ENCODE measurements around the gene STX10. TPM values are rescaled to one million over a fixed set of nuclear protein-coding genes. Genes with fewer than 3 reads are reported as not detected.

The STX10 gene, protein sequence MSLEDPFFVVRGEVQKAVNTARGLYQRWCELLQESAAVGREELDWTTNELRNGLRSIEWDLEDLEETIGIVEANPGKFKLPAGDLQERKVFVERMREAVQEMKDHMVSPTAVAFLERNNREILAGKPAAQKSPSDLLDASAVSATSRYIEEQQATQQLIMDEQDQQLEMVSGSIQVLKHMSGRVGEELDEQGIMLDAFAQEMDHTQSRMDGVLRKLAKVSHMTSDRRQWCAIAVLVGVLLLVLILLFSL
- 64.9 and 76.7 TPM in 2 replicates for total RNA-seq (2012; rRNA removed)
- polyA plus RNA-seq (2012; rRNA removed), result 77.9 and 82.0 TPM in 2 replicates
- polyA plus RNA-seq (2012; cell fraction: cytosol; rRNA removed), result 83.2 and 104 TPM in 2 replicates
- 242 and 318 TPM in 2 replicates for polyA plus RNA-seq (2012; cell fraction: nucleus; rRNA removed; ENCODE audit: low replicate concordance)
- Bru-seq, nascent RNA, result percentile 57 among the genes with signal in this experiment
- BruChase-seq, experiment 1, labeled RNA remaining after a 6-hour chase, result percentile 72 among the genes with signal in this experiment
- BruChase-seq, experiment 2, labeled RNA remaining after a 2-hour chase, result percentile 61 among the genes with signal in this experiment
- long read RNA-seq, transcript STX10-204 (8 exons, 1,136 nt), result major isoform, 53 of 84 reads
- long read RNA-seq, partial matches to known transcripts, result 26 of 84 reads
- long read RNA-seq, other reads (novel, unspliced or antisense), result 4 of 84 reads

GRCh38 chr19:13150187-13150930 lies at the start of gene STX10, which contains the start of gene IER2:
Gene STX10 (minus strand): TSS chr19:13150375. CDS start chr19:13150173, 202 bp downstream.
Gene IER2 (plus strand): TSS chr19:13150411. CDS start chr19:13153187, 2,776 bp downstream.
- POLR2A ChIA-PET (ENCODE audit: unreplicated experiment), result interaction anchor here (0.5 to 1.1 kb wide), 3 partner anchors 14 to 358 kb away, joined by 3 to 8 read pairs (median 3); no protein-coding TSS in a partner anchor
- intact Hi-C loops (cut with micrococcal nuclease), result loop anchor here (2.0 kb wide), 2 partner anchors 112 to 172 kb away; no protein-coding TSS in a partner anchor
- CTCF ChIA-PET, result interaction anchor here (0.7 to 1.0 kb wide), 3 partner anchors 22 to 32 kb away, joined by 3 read pairs; partner anchors contain the start of gene NACC1
- TF ChIP-seq SMC3 (IDR thresholded peaks at IDR 0.05; ENCODE audit: low read depth, low read length), result peak; percentile 23; the same call in 1 of the 2 replicates
- no peak for TF ChIP-seq NFE2L2 (IDR thresholded peaks at IDR 0.05; ENCODE audit: low read depth, low read length)
- no peak for TF ChIP-seq RFX5 (IDR thresholded peaks at IDR 0.05; ENCODE audit: low read depth, low read length)
- no peak for TF ChIP-seq FOS (IDR thresholded peaks at IDR 0.05; ENCODE audit: low read depth, low read length)
- peak; percentile 58; the same call in 1 of the 2 replicates for TF ChIP-seq ELK1 (IDR thresholded peaks at IDR 0.05; ENCODE audit: borderline replicate concordance, low read depth, low read length)
- TF ChIP-seq RAD21 (IDR thresholded peaks at IDR 0.05; ENCODE audit: low read length), result peak; percentile 43
- peak; percentile 99 for TF ChIP-seq MAZ (IDR thresholded peaks at IDR 0.05; ENCODE audit: borderline replicate concordance, low read depth, low read length)
- TF ChIP-seq CHD1 (IDR thresholded peaks at IDR 0.05; ENCODE audit: low read depth, low read length), result peak; percentile 76
- TF ChIP-seq BHLHE40 (IDR thresholded peaks at IDR 0.05; ENCODE audit: low read depth, low read length), result peak; percentile 98
- TF ChIP-seq RCOR1 (IDR thresholded peaks at IDR 0.05; ENCODE audit: insufficient replicate concordance, low read length), result no peak
- TF ChIP-seq MAFK (IDR thresholded peaks at IDR 0.05; ENCODE audit: low read depth, low read length), result no peak
- TF ChIP-seq CEBPB (IDR thresholded peaks at IDR 0.05; ENCODE audit: low read depth, low read length), result peak; percentile 38; the same call in 1 of the 2 replicates

More at GRCh38 chr19:13150187-13150930, at the start of gene STX10, which contains the start of gene IER2:
- ATAC-seq (ENCODE audit: low read depth) (peak; percentile 51), DNase-seq (peak; percentile 94)
- H2BK20ac ChIP-seq (ENCODE audit: low read depth, low read length), result peak within 1 kb of the TSS; percentile 69
- H3K9ac ChIP-seq (ENCODE audit: low read depth, low read length), result peak within 1 kb of the TSS; percentile 99
- peaks cover 3% of the 10 kb centered on the region for H3K36me3 ChIP-seq (ENCODE audit: control insufficient read depth, insufficient read depth, low read length)
- peak within 1 kb of the TSS; percentile 99 for H2AK5ac ChIP-seq (ENCODE audit: low read depth, low read length)
- H3K27ac ChIP-seq (ENCODE audit: insufficient read depth, low read length), result peak within 1 kb of the TSS; percentile 97
- no peaks in the 10 kb centered on the region for H3K27me3 ChIP-seq (ENCODE audit: control insufficient read depth, insufficient read depth, low read length)
- peak within 1 kb of the TSS; percentile 90 for H4K91ac ChIP-seq (ENCODE audit: insufficient read depth, low read depth, low read length)
- H2BK15ac ChIP-seq (ENCODE audit: low read depth, low read length), result peak within 1 kb of the TSS; percentile 31; the same call in 2 of the 3 replicates
- no TSS peak for BruUV-seq (replicated peaks)
- peak within 1 kb of the TSS; percentile 89 for H2BK5ac ChIP-seq (ENCODE audit: low read depth, low read length, poor library complexity, severe bottlenecking)
- peak within 1 kb of the TSS; percentile 100 for H2AK9ac ChIP-seq (replicated peaks; ENCODE audit: low read depth, low read length, poor library complexity)
- H3K4ac ChIP-seq (ENCODE audit: low read depth, low read length), result peak within 1 kb of the TSS; percentile 98
- in situ Hi-C loops (cut with MboI; ENCODE audit: low sequenced_read_pairs), result loop anchor here (10.0 kb wide), 1 partner anchor 694 kb away; no protein-coding TSS in a partner anchor
- peaks cover 25% of the 10 kb centered on the region for H4K20me1 ChIP-seq (ENCODE audit: insufficient read depth, low read length)
- H3K9me3 ChIP-seq (ENCODE audit: control insufficient read depth, insufficient read depth, low read length), result no peaks in the 10 kb centered on the region
- peak within 1 kb of the TSS; percentile 72 for H3K4me3 ChIP-seq (ENCODE audit: insufficient read depth, low read depth, low read length)
- H3K4me2 ChIP-seq (ENCODE audit: low read depth, low read length), result peak within 1 kb of the TSS; percentile 94
- peak within 1 kb of the TSS; percentile 94 for H3K23ac ChIP-seq (ENCODE audit: low read depth, low read length)
- H4K8ac ChIP-seq (ENCODE audit: low read depth in 2 of 2, low read length in 2 of 2), result peak within 1 kb of the TSS; percentile 92 to 98
- WGBS, 2 experiments (ENCODE audit: extremely low coverage in 2 of 2, insufficient read length in 1 of 2), result 2% methylated on average over 12 of the region's 51 CpGs; no CpG with 5 or more reads in 1 of the 2 experiments
- H4K5ac ChIP-seq (ENCODE audit: low read depth, low read length), result peak within 1 kb of the TSS; percentile 77
- dilution Hi-C loops (cut with HindIII; ENCODE audit: low sequenced_read_pairs, unreplicated experiment), result no loop called here
- H3K9me1 ChIP-seq (ENCODE audit: insufficient read depth, low read length), result peaks cover 4% of the 10 kb centered on the region
- H2BK120ac ChIP-seq (ENCODE audit: low read depth, low read length), result peak within 1 kb of the TSS; percentile 59
- peak within 1 kb of the TSS; percentile 97 for H3K14ac ChIP-seq (replicated peaks; ENCODE audit: low read depth, low read length)
- peak within 1 kb of the TSS; percentile 98 for H2AFZ ChIP-seq (replicated peaks; ENCODE audit: low read length, poor library complexity)
- H3K79me1 ChIP-seq (ENCODE audit: low read depth in 1 of 2, low read length in 2 of 2), result peaks cover 2 to 44% of the 10 kb centered on the region in 2 experiments; a peak in 2 of 4 replicates
- peaks cover 8% of the 10 kb centered on the region for H3K4me1 ChIP-seq (ENCODE audit: control insufficient read depth, insufficient read depth, low read length)
- peak within 1 kb of the TSS; percentile 81 for H3K18ac ChIP-seq (ENCODE audit: low read depth, low read length)
- peak within 1 kb of the TSS; percentile 98 for H3K56ac ChIP-seq (ENCODE audit: extremely low read depth, insufficient read depth, low read length)

Measured in IMR-90 (cell line).